K562 (cell line): ENCODE data around the gene SCAMP2. TPM values are rescaled to one million over a fixed set of nuclear protein-coding genes. Genes with fewer than 3 reads are reported as not detected.

ENCODE experiments used
- ATF2 ChIP-seq: sonication (generic); formaldehyde crosslinking; IDR thresholded peaks from 2 replicates; pipeline ENCODE4 v1.8.1; 2022; ENCODE audit warnings: missing genetic modification reagents
- BMI1 ChIP-seq: fragments of 150-350 bp; IDR thresholded peaks from 2 replicates; pipeline ENCODE4 v1.6.1; 2014; ENCODE audit warnings: low read length
- DDX20 ChIP-seq: fragments of 450-650 bp; IDR thresholded peaks from 2 replicates; pipeline ENCODE4 v1.6.1; 2016; ENCODE audit warnings: missing genetic modification characterization, low read depth, mild to moderate bottlenecking, missing compliant biosample characterization, moderate library complexity
- HDAC8 ChIP-seq: fragments of 450-650 bp; IDR thresholded peaks from 2 replicates; pipeline ENCODE4 v1.6.1; 2016; ENCODE audit warnings: mild to moderate bottlenecking, missing genetic modification characterization, moderate library complexity, missing compliant biosample characterization
- ID3 ChIP-seq, 2 experiments: fragments of 250-450 bp in 1 of 2; fragments of 450-650 bp in 1 of 2; sonication (Bioruptor Pico) in 1 of 2; IDR thresholded peaks; 2 replicates each; pipeline versions ENCODE4 v1.6.1 to v1.8.0; 2016 to 2021; ENCODE audit warnings: mild to moderate bottlenecking in 2 of 2, moderate library complexity in 2 of 2, missing compliant biosample characterization in 1 of 2, missing genetic modification characterization in 1 of 2
- JUND ChIP-seq, 2 experiments: IDR thresholded peaks; 2 replicates in 1 of 2; 3 replicates in 1 of 2; pipeline ENCODE4 v1.6.1; 2011; ENCODE audit warnings: borderline replicate concordance in 2 of 2, low read depth in 2 of 2, low read length in 2 of 2, improper control_type of control experiment in 1 of 2, missing biosample characterization in 1 of 2, missing genetic modification characterization in 1 of 2, missing genetic modification reagents in 1 of 2
- MCM5 ChIP-seq: fragments of 450-650 bp; IDR thresholded peaks from 2 replicates; pipeline ENCODE4 v1.6.1; 2016; ENCODE audit warnings: low read depth
- NCOR1 ChIP-seq: fragments of 450-650 bp; IDR thresholded peaks from 2 replicates; pipeline ENCODE4 v1.6.1; 2016; ENCODE audit warnings: mild to moderate bottlenecking, moderate library complexity
- NONO ChIP-seq, 2 experiments: fragments of 200-400 bp in 1 of 2; fragments of 450-650 bp in 1 of 2; formaldehyde crosslinking in 1 of 2; IDR thresholded peaks; 2 replicates each; pipeline ENCODE4 v1.6.1; 2017; ENCODE audit warnings: low read depth in 2 of 2, mild to moderate bottlenecking in 2 of 2, moderate library complexity in 2 of 2, low read length in 1 of 2
- RHOXF2B ChIP-seq: fragments of 250-450 bp; sonication (Bioruptor Pico); conservative IDR thresholded peaks from 2 replicates; pipeline ENCODE4 v1.5.1; 2021
- SOX6 ChIP-seq: fragments of 450-650 bp; IDR thresholded peaks from 2 replicates; pipeline ENCODE4 v1.6.1; 2014; ENCODE audit warnings: mild to moderate bottlenecking
- TSC22D4 ChIP-seq: fragments of 450-650 bp; IDR thresholded peaks from 2 replicates; pipeline ENCODE4 v1.6.1; 2016; ENCODE audit warnings: missing genetic modification characterization, missing biosample characterization, control low read depth
- WHSC1 ChIP-seq: IDR thresholded peaks from one replicate; pipeline ENCODE4 v1.6.1; 2012; ENCODE audit warnings: low read length, control low read depth, inconsistent platforms
- ZBTB43 ChIP-seq: sonication (generic); formaldehyde crosslinking; IDR thresholded peaks from 2 replicates; pipeline ENCODE4 v1.8.0; 2023; ENCODE audit warnings: mild to moderate bottlenecking, missing genetic modification reagents
- ZNF277 ChIP-seq: fragments of 250-450 bp; sonication (Bioruptor Pico); IDR thresholded peaks from 2 replicates; pipeline ENCODE4 v1.8.0; 2022; ENCODE audit warnings: inconsistent platforms, mild to moderate bottlenecking, moderate library complexity, borderline replicate concordance
- ZNF696 ChIP-seq: fragments of 250-450 bp; sonication (Bioruptor Pico); conservative IDR thresholded peaks from 2 replicates; pipeline ENCODE4 v1.4.0; 2020; ENCODE audit warnings: mild to moderate bottlenecking, moderate library complexity
- polyA plus RNA-seq, 8 experiments: library from polyadenylated mRNA; depleted of rRNA in 4 of 8; stranded (reverse) in 5 of 8; unstranded in 3 of 8; fragments of >200 nt; fragmentation: Nextera tagmentation in 2 of 8; fragmentation: Illumina TruSeq in 1 of 8; extraction: Ambion mirVana in 2 of 8; extraction: Trizol in 1 of 8; gene quantifications; 2 replicates each; pipeline versions ENCODE4 v1.2.1 to v1.2.3, GENCODE V29; 2011 to 2014; ENCODE audit warnings: inconsistent platforms in 1 of 8, missing spikeins in 1 of 8
- total RNA-seq, 7 experiments: library from RNA; depleted of rRNA in 6 of 7; stranded (reverse); fragments of >200 nt in 6 of 7; fragmentation: Illumina TruSeq in 2 of 7; extraction: Trizol in 2 of 7; gene quantifications; 2 replicates each; pipeline versions ENCODE4 v1.2.1 to v1.2.3, GENCODE V29; 2011 to 2021; ENCODE audit warnings: low replicate concordance in 1 of 7
- TF ChIP-seq, protein P1 (sequence below): sonication (generic); formaldehyde crosslinking; IDR thresholded peaks from 2 replicates; pipeline ENCODE4 v1.8.0; 2022; ENCODE audit warnings: missing genetic modification reagents, mild to moderate bottlenecking, moderate library complexity, borderline replicate concordance
- TF ChIP-seq, protein P2 (sequence below): fragments of 250-450 bp; sonication (Bioruptor Pico); IDR thresholded peaks from 2 replicates; pipeline ENCODE4 v1.8.0; 2022; ENCODE audit warnings: inconsistent platforms

The SCAMP2 gene
- total and polyA plus RNA-seq, 9 of the 15 experiments (the other 6 are each of a cell fraction or from before 2014, with no cell fraction given) = 5.9 to 61.1 (median 20.1) TPM

DNA sequence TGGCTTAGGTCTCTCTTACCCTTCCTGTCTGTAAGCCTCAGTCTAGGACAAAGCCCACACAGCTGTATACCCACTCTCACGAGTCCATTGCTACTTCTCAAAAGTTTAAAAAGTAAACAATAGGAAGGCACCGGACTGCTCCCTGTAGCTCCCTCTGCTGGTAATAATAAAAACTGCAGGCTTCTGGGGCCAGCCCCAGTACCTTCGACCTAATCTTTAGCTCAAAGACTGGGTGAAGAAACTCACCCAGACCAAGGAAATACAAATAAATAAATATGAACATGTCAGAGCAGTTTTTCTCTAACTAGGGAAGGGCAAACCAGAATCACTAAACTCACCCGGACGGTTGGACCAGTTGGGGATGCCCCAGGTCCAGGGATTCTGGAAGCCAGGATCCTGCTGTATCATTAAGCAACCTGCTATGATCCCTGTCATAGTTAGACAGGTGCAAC is 28.5 kb upstream of the SCAMP2 start (continued):
- TF ChIP-seq DDX20 (tag) (no peak), RHOXF2B (CRISPR knock-in tag) (no peak), TSC22D4 (tag) (no peak), JUND (IDR thresholded peaks at IDR 0.05; ENCODE audit: borderline replicate concordance, low read depth, low read length) (no peak), JUND (tag; IDR thresholded peaks at IDR 0.05; ENCODE audit: borderline replicate concordance, low read depth, low read length) (no peak), ATF2 (no peak), SOX6 (peak; percentile 31), WHSC1 (no peak), NONO (IDR thresholded peaks at IDR 0.05; ENCODE audit: low read depth in 2 of 2, low read length in 1 of 2) (no peak), ZNF696 (CRISPR knock-in tag) (no peak), ZNF277 (CRISPR knock-in tag) (no peak), NCOR1 (0 out of 2 replicates have a peak, but pooled peaks have one; percentile 8), ZBTB43 (no peak), HDAC8 (tag) (no peak), MCM5 (no peak), ID3 (CRISPR knock-in tag; IDR thresholded peaks at IDR 0.05) (no peak), ID3 (tag; IDR thresholded peaks at IDR 0.05) (no peak), BMI1 (no peak)
- TF ChIP-seq, protein P1, sequence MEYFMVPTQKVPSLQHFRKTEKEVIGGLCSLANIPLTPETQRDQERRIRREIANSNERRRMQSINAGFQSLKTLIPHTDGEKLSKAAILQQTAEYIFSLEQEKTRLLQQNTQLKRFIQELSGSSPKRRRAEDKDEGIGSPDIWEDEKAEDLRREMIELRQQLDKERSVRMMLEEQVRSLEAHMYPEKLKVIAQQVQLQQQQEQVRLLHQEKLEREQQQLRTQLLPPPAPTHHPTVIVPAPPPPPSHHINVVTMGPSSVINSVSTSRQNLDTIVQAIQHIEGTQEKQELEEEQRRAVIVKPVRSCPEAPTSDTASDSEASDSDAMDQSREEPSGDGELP (CRISPR knock-in tag) = no peak
- TF ChIP-seq, protein P2, sequence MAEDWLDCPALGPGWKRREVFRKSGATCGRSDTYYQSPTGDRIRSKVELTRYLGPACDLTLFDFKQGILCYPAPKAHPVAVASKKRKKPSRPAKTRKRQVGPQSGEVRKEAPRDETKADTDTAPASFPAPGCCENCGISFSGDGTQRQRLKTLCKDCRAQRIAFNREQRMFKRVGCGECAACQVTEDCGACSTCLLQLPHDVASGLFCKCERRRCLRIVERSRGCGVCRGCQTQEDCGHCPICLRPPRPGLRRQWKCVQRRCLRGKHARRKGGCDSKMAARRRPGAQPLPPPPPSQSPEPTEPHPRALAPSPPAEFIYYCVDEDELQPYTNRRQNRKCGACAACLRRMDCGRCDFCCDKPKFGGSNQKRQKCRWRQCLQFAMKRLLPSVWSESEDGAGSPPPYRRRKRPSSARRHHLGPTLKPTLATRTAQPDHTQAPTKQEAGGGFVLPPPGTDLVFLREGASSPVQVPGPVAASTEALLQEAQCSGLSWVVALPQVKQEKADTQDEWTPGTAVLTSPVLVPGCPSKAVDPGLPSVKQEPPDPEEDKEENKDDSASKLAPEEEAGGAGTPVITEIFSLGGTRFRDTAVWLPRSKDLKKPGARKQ = no peak
